ENCODE results near the gene TMEM192. TPM values are rescaled to one million over a fixed set of nuclear protein-coding genes. Genes with fewer than 3 reads are reported as not detected.

The TMEM192 gene
- total and polyA plus RNA-seq, 2 of the 13 experiments (the other 11 are each of a cell fraction or from before 2014, with no cell fraction given) = 19.8 to 19.9 TPM

- no peak for TF ChIP-seq ZNF768 (CRISPR knock-in tag; IDR thresholded peaks at IDR 0.05)
- TF ChIP-seq ZNF44 (CRISPR knock-in tag; IDR thresholded peaks at IDR 0.05) = no peak
- TF ChIP-seq RBFOX2 (IDR thresholded peaks at IDR 0.05; ENCODE audit: low read depth, low read length) = no peak
- no peak for TF ChIP-seq PLSCR1 (CRISPR knock-in tag; IDR thresholded peaks at IDR 0.05; ENCODE audit: borderline replicate concordance)
- peak; percentile 29; the same call in 1 of the 2 replicates for TF ChIP-seq GMEB1 (CRISPR knock-in tag; IDR thresholded peaks at IDR 0.05; ENCODE audit: borderline replicate concordance)
- no peak for TF ChIP-seq ARID2 (CRISPR knock-in tag; IDR thresholded peaks at IDR 0.05; ENCODE audit: borderline replicate concordance)
- no peak for TF ChIP-seq ZNF10 (CRISPR knock-in tag; IDR thresholded peaks at IDR 0.05; ENCODE audit: borderline replicate concordance, low read depth)
- no peak for TF ChIP-seq ZNF230 (CRISPR knock-in tag; IDR thresholded peaks at IDR 0.05)
Observed at GRCh38 chr4:165111906-165112367, 723 bp downstream of the TMEM192 start (continued).

- DNase-seq (ENCODE audit: low spot score) = no peak
- Histone ChIP-seq H2AFZ (ENCODE audit: low read length) (no peak overlapping the region), H3K27ac (ENCODE audit: extremely low read length, insufficient read depth, low read length) (peak overlapping the region; percentile 5), H3K79me2 (ENCODE audit: insufficient read depth, low read length) (peaks cover 4% of the 10 kb centered on the region), H3K36me3 (replicated peaks in 1 of 2; ENCODE audit: control insufficient read depth in 1 of 2, insufficient read depth in 2 of 2, low read length in 2 of 2) (peaks cover 2 to 12% of the 10 kb centered on the region in 2 experiments; a peak in 2 of 5 replicates), H3K4me3 (replicated peaks in 1 of 3; ENCODE audit: insufficient read depth in 1 of 3, low read depth in 2 of 3, low read length in 3 of 3) (no peak overlapping the region), H3K4me1 (ENCODE audit: insufficient read depth, low read length) (peaks cover 23% of the 10 kb centered on the region), H3K9ac (ENCODE audit: insufficient read depth, low read depth, low read length) (no peak overlapping the region), H3K9me3 (ENCODE audit: low read length) (no peaks in the 10 kb centered on the region), H3K27me3 (ENCODE audit: control insufficient read depth in 1 of 2, insufficient read depth in 2 of 2, low read length in 2 of 2) (no peaks in the 10 kb centered on the region), H3K4me2 (ENCODE audit: low read depth, low read length) (no peak overlapping the region), H4K20me1 (ENCODE audit: insufficient read depth, low read length) (no peaks in the 10 kb centered on the region)
- TF ChIP-seq HNF4G (IDR thresholded peaks at IDR 0.05; ENCODE audit: borderline replicate concordance, low read depth, low read length) (0 out of 2 replicates have a peak, but pooled peaks have one; percentile 13), HNF4G (CRISPR knock-in tag; IDR thresholded peaks at IDR 0.05; ENCODE audit: borderline replicate concordance, low read depth) (no peak), NAIF1 (CRISPR knock-in tag; IDR thresholded peaks at IDR 0.05; ENCODE audit: borderline replicate concordance) (no peak), HNRNPK (IDR thresholded peaks at IDR 0.05; ENCODE audit: low read depth, low read length, poor library complexity, severe bottlenecking) (no peak), SKIL (CRISPR knock-in tag; IDR thresholded peaks at IDR 0.05; ENCODE audit: borderline replicate concordance) (no peak), BRCA1 (CRISPR knock-in tag; IDR thresholded peaks at IDR 0.05) (no peak), HNF4A (CRISPR knock-in tag; IDR thresholded peaks at IDR 0.05) (peak; percentile 71)
- intact Hi-C loops (cut with micrococcal nuclease; ENCODE audit: unreplicated experiment) = no loop called here
- BruUV-seq (replicated peaks) = no TSS peak
- in situ Hi-C loops (cut with HindIII; ENCODE audit: extremely low pct_ligation_motif_present, low pct_unique_long_range_greater_than_20kb) = no loop called here
- FAIRE-seq = no peak
- WGBS (ENCODE audit: low lambda C conversion rate) = 54% methylated on average over 4 of the region's 6 CpGs
- ChIA-PET CTCF (ENCODE audit: low intra/inter-chr PET ratio, low total read pairs) (no interaction called here), POLR2A (no interaction called here)
- peak; percentile 66 for ATAC-seq
Observed at GRCh38 chr4:165106518-165106917, 6.1 kb downstream of the TMEM192 start.

All from HepG2 (cell line).